BLaER1 treated with 17β-estradiol and CSF1 and Interleukin-3, amounts not matched to agents 10 nM and 100 nM (cell line): Measurements from ENCODE around the gene GRID1.

ENCODE experiments used
- H3K27ac ChIP-seq, 11 experiments: shearing (Covaris generic); formaldehyde crosslinking; 2 replicates each; pipeline ENCODE4 v1.8.1; 2022
- H3K27me3 ChIP-seq, 11 experiments: shearing (Covaris generic); formaldehyde crosslinking; 2 replicates each; pipeline ENCODE4 v1.8.1; 2022
- H3K36me3 ChIP-seq, 11 experiments: shearing (Covaris generic); formaldehyde crosslinking; 2 replicates each; pipeline ENCODE4 v1.8.1; 2022
- H3K4me1 ChIP-seq, 10 experiments: shearing (Covaris generic); formaldehyde crosslinking; 2 replicates each; pipeline ENCODE4 v1.8.1; 2022
- H3K4me2 ChIP-seq, 11 experiments: shearing (Covaris generic); formaldehyde crosslinking; 2 replicates each; pipeline ENCODE4 v1.8.1; 2022
- H3K4me3 ChIP-seq, 10 experiments: shearing (Covaris generic); formaldehyde crosslinking; 2 replicates each; pipeline ENCODE4 v1.8.1; 2022
- H3K9ac ChIP-seq, 11 experiments: shearing (Covaris generic); formaldehyde crosslinking; 2 replicates each; pipeline ENCODE4 v1.8.1; 2022
- H3K9me3 ChIP-seq, 11 experiments: shearing (Covaris generic); formaldehyde crosslinking; replicated peaks in 1 of 11; 2 replicates each; pipeline ENCODE4 v1.8.1; 2022
- H4K20me1 ChIP-seq, 11 experiments: shearing (Covaris generic); formaldehyde crosslinking; 2 replicates each; pipeline ENCODE4 v1.8.1; 2022
- Cebpa-rat ChIP-seq, 11 experiments: shearing (Covaris generic); IDR thresholded peaks; 2 replicates each; pipeline ENCODE4 v1.8.1; 2022

The GRID1 gene

GRCh38 chr10:86057708-86058107, 308.9 kb downstream of the GRID1 start:
- H3K36me3 ChIP-seq, result no peaks in the 10 kb centered on the region
- H3K27me3 ChIP-seq, result no peaks in the 10 kb centered on the region
- H3K9me3 ChIP-seq, result no peaks in the 10 kb centered on the region
- no peaks in the 10 kb centered on the region for H4K20me1 ChIP-seq
- H3K4me2 ChIP-seq, result no peak overlapping the region
- H3K27ac ChIP-seq, result no peak overlapping the region
- no peaks in the 10 kb centered on the region for H3K4me1 ChIP-seq
- H3K9ac ChIP-seq, result no peak overlapping the region
- H3K4me3 ChIP-seq, result no peak overlapping the region
- no peak for TF ChIP-seq Cebpa-rat (IDR thresholded peaks at IDR 0.05)

- Histone ChIP-seq H3K27me3 (no peaks in the 10 kb centered on the region), H3K9ac (no peak overlapping the region), H3K36me3 (no peaks in the 10 kb centered on the region), H3K27ac (no peak overlapping the region), H3K9me3 (no peaks in the 10 kb centered on the region), H3K4me3 (no peak overlapping the region), H4K20me1 (no peaks in the 10 kb centered on the region), H3K4me1 (no peaks in the 10 kb centered on the region), H3K4me2 (no peak overlapping the region)
- TF ChIP-seq Cebpa-rat (IDR thresholded peaks at IDR 0.05), result no peak
These were observed 309.9 kb downstream of the GRID1 start for GRCh38 chr10:86056672-86057071.

GRCh38 chr10:86055928-86056327, 310.7 kb downstream of the GRID1 start:
- Histone ChIP-seq H3K4me1 (no peaks in the 10 kb centered on the region), H3K9me3 (peaks cover 0 to under 1% (median 0%) of the 10 kb centered on the region in 11 experiments; a peak in 2 of 22 replicates), H3K4me3 (no peak overlapping the region), H3K36me3 (no peaks in the 10 kb centered on the region), H3K27ac (no peak overlapping the region), H4K20me1 (no peaks in the 10 kb centered on the region), H3K27me3 (no peaks in the 10 kb centered on the region), H3K9ac (no peak overlapping the region), H3K4me2 (no peak overlapping the region)
- no peak for TF ChIP-seq Cebpa-rat (IDR thresholded peaks at IDR 0.05)

- Histone ChIP-seq H3K27me3 (no peaks in the 10 kb centered on the region), H3K4me2 (no peak overlapping the region), H3K36me3 (no peaks in the 10 kb centered on the region), H3K9ac (no peak overlapping the region), H3K4me1 (peaks cover 0 to 3% (median 0%) of the 10 kb centered on the region in 10 experiments; a peak in 7 of 20 replicates), H3K9me3 (peaks cover 0 to 4% (median 0%) of the 10 kb centered on the region in 11 experiments; a peak in 4 of 22 replicates), H4K20me1 (no peaks in the 10 kb centered on the region), H3K4me3 (no peak overlapping the region), H3K27ac (no peak overlapping the region)
- TF ChIP-seq Cebpa-rat (IDR thresholded peaks at IDR 0.05), result no peak
These were observed 312.9 kb downstream of the GRID1 start for GRCh38 chr10:86053675-86054074.

- H3K4me1 ChIP-seq, result peaks cover 5 to 20% (median 16%) of the 10 kb centered on the region in 10 experiments
- H3K4me3 ChIP-seq, result no peak overlapping the region
- H4K20me1 ChIP-seq, result no peaks in the 10 kb centered on the region
- no peaks in the 10 kb centered on the region for H3K27me3 ChIP-seq
- no peaks in the 10 kb centered on the region for H3K36me3 ChIP-seq
- no peak overlapping the region for H3K9ac ChIP-seq
- H3K4me2 ChIP-seq, result no peak overlapping the region
- no peak for TF ChIP-seq Cebpa-rat (IDR thresholded peaks at IDR 0.05)
- no peak overlapping the region for H3K27ac ChIP-seq
- H3K9me3 ChIP-seq, result peaks cover 0 to 4% (median 0%) of the 10 kb centered on the region in 11 experiments; a peak in 4 of 22 replicates
These were observed 315.0 kb downstream of the GRID1 start for GRCh38 chr10:86051586-86051985.

- Histone ChIP-seq H3K9ac (no peak overlapping the region), H4K20me1 (no peaks in the 10 kb centered on the region), H3K27me3 (no peaks in the 10 kb centered on the region), H3K36me3 (no peaks in the 10 kb centered on the region), H3K9me3 (peaks cover 0 to 4% (median 0%) of the 10 kb centered on the region in 11 experiments; a peak in 4 of 22 replicates), H3K27ac (no peak overlapping the region), H3K4me1 (peaks cover 5 to 20% (median 16%) of the 10 kb centered on the region in 10 experiments), H3K4me2 (no peak overlapping the region), H3K4me3 (no peak overlapping the region)
- TF ChIP-seq Cebpa-rat (IDR thresholded peaks at IDR 0.05), result no peak
These were observed 317.2 kb downstream of the GRID1 start for GRCh38 chr10:86049442-86049841.

- Histone ChIP-seq H3K27ac (no peak overlapping the region), H3K4me3 (no peak overlapping the region), H3K9ac (no peak overlapping the region), H3K27me3 (no peaks in the 10 kb centered on the region), H3K36me3 (no peaks in the 10 kb centered on the region), H4K20me1 (no peaks in the 10 kb centered on the region), H3K9me3 (peaks cover 0 to 4% (median 0%) of the 10 kb centered on the region in 11 experiments; a peak in 4 of 22 replicates), H3K4me1 (peaks cover 5 to 20% (median 16%) of the 10 kb centered on the region in 10 experiments), H3K4me2 (peak overlapping the region in 5 of 11 experiments; percentile 62 to 73 (median 65); a peak in 6 of 22 replicates)
- TF ChIP-seq Cebpa-rat (IDR thresholded peaks at IDR 0.05), result no peak
These were observed 317.6 kb downstream of the GRID1 start for GRCh38 chr10:86048973-86049372.

- H4K20me1 ChIP-seq, result no peaks in the 10 kb centered on the region
- TF ChIP-seq Cebpa-rat (IDR thresholded peaks at IDR 0.05), result no peak
- H3K9me3 ChIP-seq, result peaks cover 0 to 4% (median 0%) of the 10 kb centered on the region in 11 experiments; a peak in 4 of 22 replicates
- no peak overlapping the region for H3K27ac ChIP-seq
- no peak overlapping the region for H3K4me3 ChIP-seq
- H3K4me2 ChIP-seq, result peak overlapping the region in 10 of 11 experiments; percentile 42 to 73 (median 62); a peak in 17 of 22 replicates
- H3K4me1 ChIP-seq, result peaks cover 5 to 20% (median 16%) of the 10 kb centered on the region in 10 experiments
- no peaks in the 10 kb centered on the region for H3K36me3 ChIP-seq
- no peak overlapping the region for H3K9ac ChIP-seq
- no peaks in the 10 kb centered on the region for H3K27me3 ChIP-seq
These were observed 318.0 kb downstream of the GRID1 start for GRCh38 chr10:86048571-86048970.

GRCh38 chr10:86047588-86047987, 319.0 kb downstream of the GRID1 start:
- H3K9ac ChIP-seq, result no peak overlapping the region
- H4K20me1 ChIP-seq, result no peaks in the 10 kb centered on the region
- peaks cover 5 to 25% (median 17%) of the 10 kb centered on the region in 10 experiments for H3K4me1 ChIP-seq
- no peak overlapping the region for H3K27ac ChIP-seq
- H3K4me2 ChIP-seq, result peak overlapping the region; percentile 27 to 73 (median 62)
- H3K36me3 ChIP-seq, result no peaks in the 10 kb centered on the region
- no peak overlapping the region for H3K4me3 ChIP-seq
- no peak for TF ChIP-seq Cebpa-rat (IDR thresholded peaks at IDR 0.05)
- H3K9me3 ChIP-seq, result peaks cover 0 to 4% (median 0%) of the 10 kb centered on the region in 11 experiments; a peak in 4 of 22 replicates
- no peaks in the 10 kb centered on the region for H3K27me3 ChIP-seq

- Histone ChIP-seq H3K27me3 (no peaks in the 10 kb centered on the region), H3K4me2 (peak overlapping the region in 9 of 11 experiments; percentile 51 to 73 (median 63); a peak in 15 of 22 replicates), H3K9ac (no peak overlapping the region), H3K27ac (no peak overlapping the region), H3K4me1 (peaks cover 5 to 30% (median 22%) of the 10 kb centered on the region in 10 experiments), H3K9me3 (peaks cover 0 to 4% (median 0%) of the 10 kb centered on the region in 11 experiments; a peak in 4 of 22 replicates), H3K4me3 (no peak overlapping the region), H3K36me3 (no peaks in the 10 kb centered on the region), H4K20me1 (no peaks in the 10 kb centered on the region)
- TF ChIP-seq Cebpa-rat (IDR thresholded peaks at IDR 0.05), result no peak
These were observed 319.6 kb downstream of the GRID1 start for GRCh38 chr10:86046845-86047460.
